Lung (tissue), 12 donors: ENCODE data around the gene HS3ST1. TPM values are rescaled to one million over a fixed set of nuclear protein-coding genes. Genes with fewer than 3 reads are reported as not detected.
A peak's percentile ranks its signal among the peaks of the same experiment; 100 is the strongest.

Experiments
- ATAC-seq: fragments of 200-7000 bp; cut with Tn5 transposase; one replicate; pipeline ENCODE4 v1.9.1; 2020; ENCODE audit warnings: moderate number of reproducible peaks; ENCODE audit not compliant: insufficient read depth, low FRiP score
- DNase-seq, 3 donors: peaks; one replicate each; pipeline ENCODE4 v3.0.0-alpha.2; 2013 to 2017
- H3K27ac ChIP-seq, 2 donors: one replicate each; pipeline ENCODE4 v1.5.1; 2013; ENCODE audit warnings: mild to moderate bottlenecking in 2 of 2, moderate library complexity in 2 of 2, control low read depth in 1 of 2, inconsistent platforms in 1 of 2, low read depth in 1 of 2, low read length in 1 of 2
- H3K27me3 ChIP-seq, 3 donors: one replicate each; pipeline ENCODE4 v1.5.1; 2013; ENCODE audit warnings: low read length in 2 of 3; ENCODE audit not compliant: control insufficient read depth in 3 of 3, insufficient read depth in 3 of 3
- H3K36me3 ChIP-seq, 4 donors: one replicate each; pipeline ENCODE4 v1.5.1; 2013; ENCODE audit warnings: low read length in 4 of 4, mild to moderate bottlenecking in 1 of 4, moderate library complexity in 1 of 4; ENCODE audit not compliant: control insufficient read depth in 4 of 4, insufficient read depth in 4 of 4
- H3K4me1 ChIP-seq, 5 donors: one replicate each; pipeline ENCODE4 v1.5.1; 2013; ENCODE audit warnings: low read length in 5 of 5, mild to moderate bottlenecking in 2 of 5, moderate library complexity in 1 of 5; ENCODE audit not compliant: control insufficient read depth in 5 of 5, insufficient read depth in 5 of 5
- H3K4me3 ChIP-seq: one replicate; pipeline ENCODE4 v1.5.1; 2013; ENCODE audit warnings: mild to moderate bottlenecking, control low read depth, moderate library complexity
- H3K9ac ChIP-seq, 2 donors: one replicate each; pipeline ENCODE4 v1.5.1; 2013; ENCODE audit warnings: low read length in 2 of 2, control low read depth in 1 of 2; ENCODE audit not compliant: insufficient read depth in 1 of 2
- H3K9me3 ChIP-seq, 4 donors: one replicate each; pipeline ENCODE4 v1.5.1; 2013; ENCODE audit warnings: low read length in 3 of 4, mild to moderate bottlenecking in 1 of 4, moderate library complexity in 1 of 4; ENCODE audit not compliant: control insufficient read depth in 4 of 4, insufficient read depth in 3 of 4
- WGBS, 2 donors: extraction: QIAGEN DNeasy Blood & Tissue Kit; methylation state at CpG; one replicate each; pipeline ENCODE4 v1.1.7; 2013; 5-methylcytosine and 5-hydroxymethylcytosine counted together
- polyA plus RNA-seq, 2 donors: library from polyadenylated mRNA; stranded (reverse); fragments of 200-250 nt; gene quantifications; one replicate each; pipeline ENCODE4 v1.2.1, GENCODE V29; 2013
- total RNA-seq, 2 donors: library from RNA; depleted of rRNA in 1 of 2; stranded (reverse); fragments of >200 nt in 1 of 2; gene quantifications; one replicate each; pipeline ENCODE4 v1.2.1, GENCODE V29; 2014 to 2021
- TF ChIP-seq, protein P1 (sequence below): IDR thresholded peaks from 2 replicates; pipeline ENCODE4 v1.5.1; 2012; ENCODE audit warnings: mild to moderate bottlenecking; ENCODE audit errors: control extremely low read depth, extremely low read depth
- donor health status: control.
- donor health status: control.
- donor health status: Bipolar disorder and iron deficiency.
- donor health status: healthy.
- donor health status: DM: yes; HTN: yes; CAD: no.

Gene HS3ST1
- total and polyA plus RNA-seq, 4 donors, result 1.7 to 15.4 (median 11.0) TPM

DNA sequence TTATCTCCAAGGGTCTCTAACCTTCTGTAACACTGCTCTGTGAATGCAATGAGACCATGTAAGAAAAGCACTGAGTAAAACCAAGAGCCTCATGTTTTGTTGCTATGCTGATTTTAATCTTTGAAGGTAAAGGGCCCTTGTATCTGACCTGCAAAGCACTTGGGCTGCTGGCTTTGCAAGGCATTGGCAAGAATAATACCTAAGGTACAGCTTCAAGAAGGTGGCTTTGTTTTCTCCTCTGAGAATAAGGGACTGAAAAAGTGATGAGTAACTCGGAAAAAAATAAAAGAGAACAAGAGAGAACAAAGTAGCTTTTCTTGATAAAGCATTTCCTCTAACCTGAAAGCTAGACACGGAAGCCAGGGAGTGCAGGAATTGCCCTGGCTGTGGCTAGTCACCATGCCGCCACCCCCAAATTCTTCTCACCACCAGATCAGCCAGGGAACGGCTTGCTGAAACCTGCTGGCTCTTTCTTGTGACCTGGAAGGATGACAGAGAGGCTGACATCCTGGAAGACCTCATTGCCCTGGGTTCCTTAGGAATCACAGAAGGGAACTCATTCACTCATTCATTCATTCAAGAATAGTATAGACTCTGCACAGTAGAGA is 41.8 kb upstream of the HS3ST1 start:
- Histone ChIP-seq H3K36me3 (no peaks in the 10 kb centered on the region), H3K27me3 (no peaks in the 10 kb centered on the region), H3K4me3 (no peak overlapping the region), H3K4me1 (no peaks in the 10 kb centered on the region), H3K9ac (no peak overlapping the region), H3K27ac (no peak overlapping the region), H3K9me3 (no peaks in the 10 kb centered on the region)
- WGBS, 2 donors, result 44 to 52% methylated on average over 4 of the region's 4 CpGs
- no peak for ATAC-seq
- DNase-seq, result peak in 1 of 3 donors; percentile 28
- TF ChIP-seq, protein P1, sequence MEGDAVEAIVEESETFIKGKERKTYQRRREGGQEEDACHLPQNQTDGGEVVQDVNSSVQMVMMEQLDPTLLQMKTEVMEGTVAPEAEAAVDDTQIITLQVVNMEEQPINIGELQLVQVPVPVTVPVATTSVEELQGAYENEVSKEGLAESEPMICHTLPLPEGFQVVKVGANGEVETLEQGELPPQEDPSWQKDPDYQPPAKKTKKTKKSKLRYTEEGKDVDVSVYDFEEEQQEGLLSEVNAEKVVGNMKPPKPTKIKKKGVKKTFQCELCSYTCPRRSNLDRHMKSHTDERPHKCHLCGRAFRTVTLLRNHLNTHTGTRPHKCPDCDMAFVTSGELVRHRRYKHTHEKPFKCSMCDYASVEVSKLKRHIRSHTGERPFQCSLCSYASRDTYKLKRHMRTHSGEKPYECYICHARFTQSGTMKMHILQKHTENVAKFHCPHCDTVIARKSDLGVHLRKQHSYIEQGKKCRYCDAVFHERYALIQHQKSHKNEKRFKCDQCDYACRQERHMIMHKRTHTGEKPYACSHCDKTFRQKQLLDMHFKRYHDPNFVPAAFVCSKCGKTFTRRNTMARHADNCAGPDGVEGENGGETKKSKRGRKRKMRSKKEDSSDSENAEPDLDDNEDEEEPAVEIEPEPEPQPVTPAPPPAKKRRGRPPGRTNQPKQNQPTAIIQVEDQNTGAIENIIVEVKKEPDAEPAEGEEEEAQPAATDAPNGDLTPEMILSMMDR, result no peak

DNA sequence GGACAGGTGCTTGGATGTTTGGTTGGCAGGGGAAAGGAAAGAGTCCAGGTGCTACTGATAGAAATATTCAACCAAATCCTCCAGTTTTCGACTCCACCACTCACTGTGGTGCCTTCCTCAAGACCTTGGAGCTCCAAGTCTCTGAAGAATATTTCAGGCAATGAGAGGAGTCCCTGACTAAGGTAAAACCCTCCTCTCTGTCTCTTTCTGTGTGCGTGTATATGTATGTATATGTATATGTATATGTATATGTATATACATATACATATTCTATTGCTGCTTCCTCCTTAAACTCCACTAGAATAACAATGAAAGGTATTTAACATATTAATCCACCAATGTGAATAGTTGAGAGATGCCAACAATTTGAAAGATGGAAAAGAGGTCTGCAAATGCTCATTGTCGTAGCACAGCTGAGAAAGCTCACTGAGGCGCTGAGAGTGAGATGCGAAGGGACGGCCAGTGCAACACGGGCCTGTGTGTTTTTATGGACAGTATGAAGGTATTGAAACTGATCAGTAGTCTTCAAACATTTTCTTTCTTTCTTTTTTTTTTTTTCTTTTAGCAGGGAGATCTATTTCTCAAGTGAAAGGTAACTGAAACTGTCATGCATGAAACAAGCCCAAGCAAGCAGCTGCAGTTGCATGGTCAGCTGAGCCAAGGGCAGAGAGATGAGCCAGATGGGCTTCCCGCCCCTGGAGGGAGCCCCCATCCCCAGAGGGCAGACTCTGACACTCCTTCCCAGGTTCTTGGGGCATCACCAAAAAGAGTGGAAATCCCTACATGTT is 41.1 kb upstream of the HS3ST1 start:
- H3K9ac ChIP-seq, result no peak overlapping the region
- no peak overlapping the region for H3K4me3 ChIP-seq
- H3K9me3 ChIP-seq, result no peaks in the 10 kb centered on the region
- H3K27me3 ChIP-seq, result no peaks in the 10 kb centered on the region
- TF ChIP-seq, protein P1, result no peak
- H3K36me3 ChIP-seq, result no peaks in the 10 kb centered on the region
- DNase-seq, result no peak
- 89 to 93% methylated on average over 8 of the region's 8 CpGs for WGBS, 2 donors
- H3K4me1 ChIP-seq, result no peaks in the 10 kb centered on the region
- H3K27ac ChIP-seq, result no peak overlapping the region
- ATAC-seq, result no peak

DNA sequence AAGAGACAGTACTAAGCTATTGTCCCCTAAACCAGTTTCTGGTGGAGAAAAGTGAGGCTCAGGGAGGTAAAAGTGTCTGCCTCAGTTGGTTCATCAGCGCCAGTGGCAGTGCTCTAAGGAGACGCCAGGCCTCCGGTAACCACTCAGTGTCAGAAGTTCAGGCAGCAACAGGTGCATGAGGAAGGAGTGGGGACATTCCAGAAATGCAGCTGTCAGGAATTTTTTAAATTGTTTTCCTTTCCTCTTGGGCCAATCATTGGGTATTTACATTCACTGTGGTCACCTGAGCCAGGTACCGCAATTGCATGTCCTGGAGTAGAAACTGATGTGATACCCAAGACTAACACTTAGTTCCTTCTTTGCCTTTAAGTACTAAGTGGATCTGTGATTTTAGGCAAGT is 40.2 kb upstream of the HS3ST1 start:
- peak in 2 of 3 donors; percentile 24 to 49 for DNase-seq
- TF ChIP-seq, protein P1, result no peak
- Histone ChIP-seq H3K36me3 (no peaks in the 10 kb centered on the region), H3K9me3 (no peaks in the 10 kb centered on the region), H3K4me3 (no peak overlapping the region), H3K9ac (no peak overlapping the region), H3K27ac (no peak overlapping the region), H3K27me3 (no peaks in the 10 kb centered on the region), H3K4me1 (no peaks in the 10 kb centered on the region)
- 76 to 81% methylated on average over 4 of the region's 4 CpGs for WGBS, 2 donors
- no peak for ATAC-seq
